Measurements from ENCODE around the gene ASMTL.
"Not testable (repeated sequence)": the region's sequence is repeated elsewhere in the genome, so short reads cannot be mapped to it uniquely, and the experiment has no call there.

The ASMTL gene

GRCh38 chrX:1405769-1406168 is 46.9 kb downstream of the ASMTL start:
- DNase-seq (ENCODE audit: low read depth in 2 of 2): not testable (repeated sequence)

- DNase-seq (ENCODE audit: low read depth in 2 of 2): not testable (repeated sequence)
Measured at GRCh38 chrX:1403867-1404266, 48.8 kb downstream of the ASMTL start.

- DNase-seq (ENCODE audit: low read depth in 2 of 2): no peak
Measured at GRCh38 chrX:1403228-1403627, 49.5 kb downstream of the ASMTL start.

- DNase-seq (ENCODE audit: low read depth in 2 of 2): no peak
Measured at GRCh38 chrX:1401611-1402430, 50.9 kb downstream of the ASMTL start.

- DNase-seq (ENCODE audit: low read depth in 2 of 2): no peak
Measured at GRCh38 chrX:1400742-1401471, 51.8 kb downstream of the ASMTL start.

GRCh38 chrX:1400049-1400448 is 52.7 kb downstream of the ASMTL start:
- no peak for DNase-seq (ENCODE audit: low read depth in 2 of 2)

GRCh38 chrX:1398431-1399340 is 54.0 kb downstream of the ASMTL start:
- no peak for DNase-seq (ENCODE audit: low read depth in 2 of 2)

GRCh38 chrX:1397441-1398270 is 55.1 kb downstream of the ASMTL start:
- no peak for DNase-seq (ENCODE audit: low read depth in 2 of 2)

- DNase-seq (ENCODE audit: low read depth in 2 of 2): no peak
Measured at GRCh38 chrX:1397001-1397400, 55.7 kb downstream of the ASMTL start.

GRCh38 chrX:1395646-1396216 is 57.0 kb downstream of the ASMTL start:
- DNase-seq (ENCODE audit: low read depth in 2 of 2): no peak

GRCh38 chrX:1394731-1395501 is 57.8 kb downstream of the ASMTL start:
- DNase-seq (ENCODE audit: low read depth in 2 of 2): no peak

GRCh38 chrX:1393871-1394615 is 58.7 kb downstream of the ASMTL start:
- no peak for DNase-seq (ENCODE audit: low read depth in 2 of 2)

- DNase-seq (ENCODE audit: low read depth in 2 of 2): no peak
Measured at GRCh38 chrX:1392376-1393068, 60.2 kb downstream of the ASMTL start.

- DNase-seq (ENCODE audit: low read depth in 2 of 2): peak; percentile 98 to 99
Measured at GRCh38 chrX:1391707-1392375, 60.9 kb downstream of the ASMTL start, which contains the start of gene SLC25A6. SLC25A6 (minus strand) TSS chrX:1392113; CDS start chrX:1392009, 104 bp downstream.

GRCh38 chrX:1391370-1391706 is 61.4 kb downstream of the ASMTL start:
- no peak for DNase-seq (ENCODE audit: low read depth in 2 of 2)

- no peak for DNase-seq (ENCODE audit: low read depth in 2 of 2)
Measured at GRCh38 chrX:1390621-1391369, 61.9 kb downstream of the ASMTL start.

GRCh38 chrX:1389993-1390285 is 62.8 kb downstream of the ASMTL start:
- no peak for DNase-seq (ENCODE audit: low read depth in 2 of 2)
